Tibial nerve (tissue), 4 donors: Measurements from ENCODE around the gene FOXRED1. TPM values are rescaled to one million over a fixed set of nuclear protein-coding genes. Genes with fewer than 3 reads are reported as not detected.

Source experiments
- DNase-seq, 2 donors: peaks; one replicate each; pipeline ENCODE4 v3.0.0-alpha.2; 2019; ENCODE audit warnings: low spot score in 2 of 2
- H3K27ac ChIP-seq, 4 donors: fragments of 200-600 bp; sonication (generic) in 3 of 4; one replicate each; pipeline ENCODE4 v1.5.1; 2017 to 2019; ENCODE audit warnings: mild to moderate bottlenecking in 1 of 4
- H3K27me3 ChIP-seq, 2 donors: fragments of 200-600 bp; sonication (generic) in 1 of 2; one replicate each; pipeline versions ENCODE4 v1.5.1 to v1.6.0; 2017 to 2019
- H3K36me3 ChIP-seq, 3 donors: fragments of 200-600 bp; sonication (generic); one replicate each; pipeline ENCODE4 v1.5.1; 2018 to 2019
- H3K4me1 ChIP-seq, 4 donors: fragments of 200-600 bp; sonication (generic) in 3 of 4; one replicate each; pipeline ENCODE4 v1.5.1; 2017 to 2019
- H3K4me3 ChIP-seq, 4 donors: fragments of 200-600 bp; sonication (generic) in 3 of 4; one replicate each; pipeline ENCODE4 v1.5.1; 2017 to 2019; ENCODE audit warnings: mild to moderate bottlenecking in 1 of 4, moderate library complexity in 1 of 4
- H3K9me3 ChIP-seq, 4 donors: fragments of 200-600 bp; sonication (generic) in 3 of 4; one replicate each; pipeline ENCODE4 v1.5.1; 2017 to 2019
- EP300 ChIP-seq, 2 donors: sonication (generic); formaldehyde crosslinking; IDR thresholded peaks; one replicate each; pipeline ENCODE4 v1.6.1; 2017; ENCODE audit warnings: antibody characterized with exemption in 2 of 2, mild to moderate bottlenecking in 1 of 2
- POLR2A ChIP-seq, 2 donors: fragments of 450-650 bp; IDR thresholded peaks; one replicate each; pipeline ENCODE4 v1.6.1; 2017; ENCODE audit warnings: antibody characterized with exemption in 2 of 2, mild to moderate bottlenecking in 2 of 2, moderate library complexity in 2 of 2
- WGBS, 2 donors: methylation state at CpG; one replicate each; pipeline ENCODE4 v1.1.5; 2018; 5-methylcytosine and 5-hydroxymethylcytosine counted together
- total RNA-seq, 4 donors: library from RNA; depleted of rRNA; stranded (reverse); fragments of >200 nt; gene quantifications; one replicate each; pipeline ENCODE4 v1.1.0, GENCODE V29; 2016
- TF ChIP-seq, protein P1 (sequence below), 5 experiments: fragments of 200-600 bp in 3 of 5; fragments of 450-650 bp in 2 of 5; sonication (generic) in 3 of 5; IDR thresholded peaks; one replicate each; pipeline ENCODE4 v1.5.1; 2016 to 2019; ENCODE audit warnings: antibody characterized with exemption in 5 of 5, mild to moderate bottlenecking in 3 of 5, moderate library complexity in 2 of 5

FOXRED1 gene
- total RNA-seq, 4 donors from 2014 or later = 17.9 to 29.5 (median 20.4) TPM

- Histone ChIP-seq H3K4me1 (peaks cover 0 to 12% (median 0%) of the 10 kb centered on the region in 4 donors), H3K27me3 (no peaks in the 10 kb centered on the region), H3K9me3 (no peaks in the 10 kb centered on the region), H3K36me3 (peaks cover 0 to 80% (median 0%) of the 10 kb centered on the region in 3 donors), H3K4me3 (no peak overlapping the region), H3K27ac (no peak overlapping the region)
- 86 to 95% methylated on average over 2 of the region's 2 CpGs for WGBS, 2 donors
- DNase-seq = no peak
- TF ChIP-seq POLR2A (IDR thresholded peaks at IDR 0.05) (no peak), EP300 (IDR thresholded peaks at IDR 0.05) (no peak)
- TF ChIP-seq, protein P1, sequence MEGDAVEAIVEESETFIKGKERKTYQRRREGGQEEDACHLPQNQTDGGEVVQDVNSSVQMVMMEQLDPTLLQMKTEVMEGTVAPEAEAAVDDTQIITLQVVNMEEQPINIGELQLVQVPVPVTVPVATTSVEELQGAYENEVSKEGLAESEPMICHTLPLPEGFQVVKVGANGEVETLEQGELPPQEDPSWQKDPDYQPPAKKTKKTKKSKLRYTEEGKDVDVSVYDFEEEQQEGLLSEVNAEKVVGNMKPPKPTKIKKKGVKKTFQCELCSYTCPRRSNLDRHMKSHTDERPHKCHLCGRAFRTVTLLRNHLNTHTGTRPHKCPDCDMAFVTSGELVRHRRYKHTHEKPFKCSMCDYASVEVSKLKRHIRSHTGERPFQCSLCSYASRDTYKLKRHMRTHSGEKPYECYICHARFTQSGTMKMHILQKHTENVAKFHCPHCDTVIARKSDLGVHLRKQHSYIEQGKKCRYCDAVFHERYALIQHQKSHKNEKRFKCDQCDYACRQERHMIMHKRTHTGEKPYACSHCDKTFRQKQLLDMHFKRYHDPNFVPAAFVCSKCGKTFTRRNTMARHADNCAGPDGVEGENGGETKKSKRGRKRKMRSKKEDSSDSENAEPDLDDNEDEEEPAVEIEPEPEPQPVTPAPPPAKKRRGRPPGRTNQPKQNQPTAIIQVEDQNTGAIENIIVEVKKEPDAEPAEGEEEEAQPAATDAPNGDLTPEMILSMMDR (IDR thresholded peaks at IDR 0.05) = no peak
Measured at GRCh38 chr11:126257144-126257543, 11.8 kb upstream of the FOXRED1 start.

DNA sequence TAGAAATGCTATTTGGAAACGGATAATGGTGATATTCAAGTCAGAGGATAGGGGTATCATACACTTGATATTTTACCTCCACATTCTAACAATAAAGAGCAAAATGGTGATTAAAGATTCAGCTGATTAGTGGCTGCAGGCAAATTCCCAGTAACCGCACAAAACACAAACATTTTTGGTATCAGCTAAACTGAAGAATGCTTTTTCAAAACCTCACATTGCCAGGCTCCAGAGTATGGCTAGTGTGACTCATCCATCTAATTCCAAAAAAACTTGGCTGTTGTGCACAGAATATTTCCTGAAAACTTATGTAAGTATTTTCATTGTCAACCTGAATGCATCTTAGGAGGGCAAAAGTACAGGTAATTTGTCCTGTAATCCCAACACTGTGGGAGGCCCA lies 11.2 kb upstream of the FOXRED1 start:
- no peak for TF ChIP-seq POLR2A (IDR thresholded peaks at IDR 0.05)
- TF ChIP-seq EP300 (IDR thresholded peaks at IDR 0.05) = no peak
- TF ChIP-seq, protein P1 (IDR thresholded peaks at IDR 0.05) = no peak
- H3K4me3 ChIP-seq = no peak overlapping the region
- WGBS, 2 donors = 72 to 85% methylated on average over 2 of the region's 2 CpGs
- H3K27me3 ChIP-seq = no peaks in the 10 kb centered on the region
- peaks cover 0 to 12% (median 0%) of the 10 kb centered on the region in 4 donors for H3K4me1 ChIP-seq
- H3K27ac ChIP-seq = no peak overlapping the region
- no peak for DNase-seq
- no peaks in the 10 kb centered on the region for H3K9me3 ChIP-seq
- peaks cover 0 to 80% (median 2%) of the 10 kb centered on the region in 3 donors for H3K36me3 ChIP-seq

- no peaks in the 10 kb centered on the region for H3K9me3 ChIP-seq
- no peak overlapping the region for H3K4me3 ChIP-seq
- H3K27ac ChIP-seq = no peak overlapping the region
- peaks cover 0 to 88% (median 44%) of the 10 kb centered on the region in 3 donors for H3K36me3 ChIP-seq
- DNase-seq = no peak
- TF ChIP-seq, protein P1 (IDR thresholded peaks at IDR 0.05) = no peak
- TF ChIP-seq EP300 (IDR thresholded peaks at IDR 0.05) = no peak
- TF ChIP-seq POLR2A (IDR thresholded peaks at IDR 0.05) = no peak
- no peaks in the 10 kb centered on the region for H3K27me3 ChIP-seq
- 91 to 97% methylated on average over 6 of the region's 6 CpGs for WGBS, 2 donors
- peaks cover 0 to 18% (median under 1%) of the 10 kb centered on the region in 4 donors for H3K4me1 ChIP-seq
Measured at GRCh38 chr11:126262216-126262615, 6.7 kb upstream of the FOXRED1 start.

DNA sequence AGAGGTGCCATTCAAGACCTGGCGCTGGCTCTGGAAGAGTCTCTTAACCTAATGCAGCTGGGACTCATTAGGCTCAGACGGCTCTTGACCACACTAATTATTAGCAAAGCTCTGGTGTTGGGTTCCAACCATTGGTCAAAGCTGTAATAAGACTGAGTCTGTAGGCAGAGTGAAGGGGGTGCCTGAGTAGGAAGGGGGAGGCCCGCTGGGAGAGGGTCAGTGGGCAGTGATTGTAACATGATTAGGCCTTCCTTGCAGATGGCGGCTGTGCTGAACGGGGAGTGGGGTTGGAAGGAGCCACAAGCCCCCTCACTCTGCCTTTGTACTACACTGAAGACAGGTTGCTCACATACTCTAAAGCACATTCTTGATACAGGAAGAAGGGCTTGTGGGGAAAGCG lies 5.5 kb upstream of the FOXRED1 start:
- no peak for TF ChIP-seq POLR2A (IDR thresholded peaks at IDR 0.05)
- Histone ChIP-seq H3K27me3 (no peaks in the 10 kb centered on the region), H3K27ac (no peak overlapping the region), H3K4me3 (no peak overlapping the region), H3K36me3 (peaks cover 0 to 77% (median 44%) of the 10 kb centered on the region in 3 donors), H3K9me3 (no peaks in the 10 kb centered on the region), H3K4me1 (peaks cover 0 to 28% (median 9%) of the 10 kb centered on the region in 4 donors)
- 61 to 77% methylated on average over 6 of the region's 6 CpGs for WGBS, 2 donors
- no peak for DNase-seq

GRCh38 chr11:126265811-126266210 lies 3.1 kb upstream of the FOXRED1 start:
- H3K4me1 ChIP-seq = peaks cover 0 to 30% (median 16%) of the 10 kb centered on the region in 4 donors
- no peaks in the 10 kb centered on the region for H3K9me3 ChIP-seq
- TF ChIP-seq EP300 (IDR thresholded peaks at IDR 0.05) (no peak), POLR2A (IDR thresholded peaks at IDR 0.05) (no peak)
- TF ChIP-seq, protein P1 (IDR thresholded peaks at IDR 0.05) = no peak
- DNase-seq = no peak
- no peaks in the 10 kb centered on the region for H3K27me3 ChIP-seq
- peaks cover 0 to 64% (median 44%) of the 10 kb centered on the region in 3 donors for H3K36me3 ChIP-seq
- 80 to 86% methylated on average over 8 of the region's 8 CpGs for WGBS, 2 donors
- no peak overlapping the region for H3K27ac ChIP-seq
- H3K4me3 ChIP-seq = no peak overlapping the region
